Subcutaneous adipose tissue (tissue), 4 donors: ENCODE data around the gene CAPZA2. TPM values are rescaled to one million over a fixed set of nuclear protein-coding genes. Genes with fewer than 3 reads are reported as not detected.

ENCODE experiments used
- total RNA-seq, 4 donors: library from RNA; depleted of rRNA; stranded (reverse); fragments of >200 nt; gene quantifications; one replicate each; pipeline ENCODE4 v1.1.0, GENCODE V29; 2016
- TF ChIP-seq, protein P1 (sequence below): fragments of 450-650 bp; IDR thresholded peaks from one replicate; pipeline ENCODE4 v1.5.1; 2016; ENCODE audit warnings: low read depth, mild to moderate bottlenecking, control low read depth, antibody characterized with exemption, moderate library complexity

CAPZA2 gene
- total RNA-seq, 4 donors from 2014 or later = 106 to 209 (median 156) TPM

DNA sequence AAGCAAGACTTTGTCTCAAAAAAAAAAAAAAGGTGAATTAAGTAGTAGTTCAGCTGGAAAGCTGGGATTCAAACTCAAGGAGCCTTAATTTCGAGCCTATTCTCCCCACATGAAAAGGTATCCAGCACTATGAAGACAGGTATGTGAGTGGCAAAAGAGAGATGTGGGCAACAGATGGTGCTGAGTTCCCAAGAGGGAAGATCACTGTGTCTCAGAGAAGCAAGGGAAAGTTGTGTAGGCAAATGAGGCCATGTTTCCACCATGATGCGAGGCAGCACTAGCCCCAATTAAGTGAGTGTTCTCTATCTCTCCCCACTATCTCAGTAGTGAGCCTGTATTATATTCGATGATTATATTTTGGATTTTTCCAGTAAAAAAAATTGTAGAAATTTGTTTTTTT, 71.1 kb downstream of the CAPZA2 start:
- TF ChIP-seq, protein P1, sequence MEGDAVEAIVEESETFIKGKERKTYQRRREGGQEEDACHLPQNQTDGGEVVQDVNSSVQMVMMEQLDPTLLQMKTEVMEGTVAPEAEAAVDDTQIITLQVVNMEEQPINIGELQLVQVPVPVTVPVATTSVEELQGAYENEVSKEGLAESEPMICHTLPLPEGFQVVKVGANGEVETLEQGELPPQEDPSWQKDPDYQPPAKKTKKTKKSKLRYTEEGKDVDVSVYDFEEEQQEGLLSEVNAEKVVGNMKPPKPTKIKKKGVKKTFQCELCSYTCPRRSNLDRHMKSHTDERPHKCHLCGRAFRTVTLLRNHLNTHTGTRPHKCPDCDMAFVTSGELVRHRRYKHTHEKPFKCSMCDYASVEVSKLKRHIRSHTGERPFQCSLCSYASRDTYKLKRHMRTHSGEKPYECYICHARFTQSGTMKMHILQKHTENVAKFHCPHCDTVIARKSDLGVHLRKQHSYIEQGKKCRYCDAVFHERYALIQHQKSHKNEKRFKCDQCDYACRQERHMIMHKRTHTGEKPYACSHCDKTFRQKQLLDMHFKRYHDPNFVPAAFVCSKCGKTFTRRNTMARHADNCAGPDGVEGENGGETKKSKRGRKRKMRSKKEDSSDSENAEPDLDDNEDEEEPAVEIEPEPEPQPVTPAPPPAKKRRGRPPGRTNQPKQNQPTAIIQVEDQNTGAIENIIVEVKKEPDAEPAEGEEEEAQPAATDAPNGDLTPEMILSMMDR = no peak

DNA sequence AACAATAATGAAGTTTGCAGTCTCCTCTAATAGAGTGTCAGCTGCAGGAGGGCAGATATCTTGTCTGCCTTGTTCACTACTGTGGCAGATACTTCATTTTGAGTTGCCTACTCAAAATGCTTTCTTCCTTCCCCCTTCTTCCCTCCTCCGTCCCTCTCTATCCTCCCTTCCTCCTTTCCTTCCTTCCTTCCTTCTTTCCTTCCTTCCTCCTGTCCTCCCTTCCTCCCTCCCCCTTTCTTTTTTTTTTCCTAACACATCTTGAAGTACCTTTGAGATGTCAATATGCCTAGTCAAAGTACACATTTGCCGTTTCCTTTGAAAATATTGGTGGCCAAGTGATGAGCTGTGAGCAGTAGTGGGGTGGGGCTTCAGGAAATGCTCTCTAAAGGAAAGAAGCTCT, 72.2 kb downstream of the CAPZA2 start:
- TF ChIP-seq, protein P1 = no peak

DNA sequence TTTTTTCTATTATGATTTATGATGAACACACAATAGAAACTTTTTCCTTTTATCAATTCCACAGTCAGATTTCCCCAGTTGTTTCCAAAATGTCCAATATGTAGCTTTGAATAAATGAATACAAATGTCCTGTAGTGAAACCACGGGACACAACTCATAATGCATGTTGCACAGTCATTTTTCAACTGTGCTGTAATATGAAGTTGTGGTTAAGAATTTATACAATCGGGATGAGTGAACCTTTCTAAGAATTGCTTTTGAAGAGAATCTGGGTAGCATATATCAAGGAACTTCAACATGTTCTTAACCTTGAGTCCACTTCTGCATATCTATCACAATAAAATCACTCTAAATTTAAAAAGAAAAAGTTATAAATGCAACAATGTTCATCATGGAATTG, 76.3 kb downstream of the CAPZA2 start:
- TF ChIP-seq, protein P1 = no peak

DNA sequence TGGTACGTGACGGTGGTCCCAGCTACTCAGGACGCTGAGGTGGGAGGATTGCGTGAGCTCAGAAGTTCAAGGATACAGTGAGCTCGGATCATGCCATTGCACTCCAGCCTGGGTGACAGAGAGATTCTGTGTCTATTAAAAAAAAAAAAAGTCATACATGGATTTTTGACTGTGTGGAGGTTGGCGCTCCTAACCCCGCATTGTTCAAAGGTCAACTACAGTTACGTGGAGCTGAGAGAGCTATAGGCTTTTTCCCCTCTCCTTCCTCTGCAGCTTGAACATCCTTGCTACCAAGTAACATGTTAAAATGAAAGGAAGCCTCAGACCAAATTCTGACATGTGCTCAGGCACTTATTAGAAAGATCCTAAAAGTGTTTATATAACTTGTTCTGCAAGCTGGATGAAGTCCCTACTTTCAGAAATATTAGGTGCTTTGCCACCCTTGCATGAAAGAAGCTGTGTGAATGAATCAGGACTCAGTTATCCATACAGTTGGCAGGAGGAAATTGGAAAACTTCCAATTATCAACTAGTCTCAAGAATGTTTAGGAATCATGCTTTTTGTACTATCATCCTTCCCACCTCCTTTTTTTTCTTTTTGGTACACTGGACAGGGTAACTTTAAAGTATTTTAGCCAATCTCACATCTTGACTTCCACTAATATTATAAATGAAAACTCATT, 78.4 kb downstream of the CAPZA2 start:
- TF ChIP-seq, protein P1 = no peak

DNA sequence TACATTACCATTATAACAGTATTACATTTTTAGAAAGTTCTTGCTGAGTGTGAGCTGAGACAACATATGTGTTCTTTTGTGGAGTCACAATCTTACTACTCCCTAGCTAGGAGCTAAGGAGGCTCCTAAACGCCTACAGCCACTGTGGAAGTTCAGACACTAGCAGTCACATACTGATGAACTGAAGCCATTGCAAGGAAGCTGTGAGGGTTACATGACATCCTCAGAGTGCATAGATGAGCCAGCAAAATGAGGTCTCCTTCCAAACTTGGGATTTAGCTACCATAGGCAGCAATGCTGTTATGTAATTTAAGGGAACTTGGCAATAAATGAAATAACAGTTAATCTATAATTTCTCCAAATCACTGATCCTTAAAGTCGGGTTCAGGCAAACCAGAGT, 80.1 kb downstream of the CAPZA2 start:
- TF ChIP-seq, protein P1 = no peak

DNA sequence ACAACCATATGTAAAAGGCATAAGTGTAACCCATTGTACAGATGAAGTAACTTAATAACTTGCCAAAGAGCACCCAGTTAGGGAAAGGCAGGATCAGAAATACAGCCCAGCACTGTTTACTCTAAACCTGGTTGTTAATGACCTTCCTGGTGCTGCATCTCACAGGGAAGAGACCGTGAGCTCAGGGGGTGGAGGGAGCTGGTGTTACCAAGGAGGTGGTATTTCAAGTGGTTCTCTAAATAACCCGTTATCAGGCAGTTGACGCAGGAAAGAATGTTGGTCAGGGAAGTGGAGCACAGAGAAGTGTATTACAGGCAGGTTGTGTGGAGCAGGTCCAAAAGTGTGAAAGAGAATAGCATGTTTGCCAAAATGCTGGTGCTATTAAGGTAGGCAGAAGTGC, 86.5 kb downstream of the CAPZA2 start:
- TF ChIP-seq, protein P1 = no peak

DNA sequence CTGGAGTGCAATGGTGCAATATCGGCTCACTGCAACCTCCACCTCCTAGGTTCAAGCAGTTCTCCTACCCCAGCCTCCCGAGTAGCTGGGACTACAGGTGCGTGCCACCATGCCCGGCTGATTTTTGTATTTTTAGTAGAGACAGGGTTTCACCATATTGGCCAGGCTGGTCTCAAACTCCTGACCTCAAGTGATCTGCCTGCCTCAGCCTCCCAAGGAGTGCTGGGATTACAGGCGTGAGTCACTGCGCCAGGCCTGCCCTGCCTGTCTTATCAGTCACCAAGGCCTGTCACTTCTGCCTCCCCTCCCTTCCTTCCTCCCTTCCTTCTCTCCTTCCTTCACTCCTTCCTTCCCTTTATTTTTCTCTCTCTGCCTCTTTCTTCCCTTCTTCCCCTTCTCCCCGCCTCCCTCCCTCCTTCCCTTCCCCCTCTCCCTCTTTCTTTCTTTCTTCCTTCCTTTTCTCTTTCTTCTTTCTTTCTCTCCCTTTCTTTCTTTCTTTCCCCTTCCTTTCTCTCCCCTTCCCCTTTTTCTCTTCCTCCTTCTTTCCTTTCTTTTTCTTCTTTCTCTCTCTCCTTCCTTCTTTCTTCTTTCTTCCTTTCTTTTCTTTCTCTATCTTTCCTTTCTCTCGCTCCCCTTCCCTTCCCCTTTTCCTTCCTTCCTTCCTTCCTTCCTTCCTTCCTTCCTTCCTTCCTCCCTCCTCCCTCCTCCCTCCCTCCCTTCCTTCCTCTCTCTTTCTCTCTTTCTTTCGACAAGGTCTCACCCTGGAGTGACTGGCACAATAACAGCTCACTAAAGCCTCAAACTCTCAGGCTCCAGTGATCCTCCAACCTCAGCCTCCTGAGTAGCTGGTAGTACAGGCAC, 87.8 kb downstream of the CAPZA2 start:
- TF ChIP-seq, protein P1 = no peak
